ENCODE data around the gene ZBTB46. TPM values are rescaled to one million over a fixed set of nuclear protein-coding genes. Genes with fewer than 3 reads are reported as not detected.
"Not testable (repeated sequence)": the region's sequence is repeated elsewhere in the genome, so short reads cannot be mapped to it uniquely, and the experiment has no call there.

The ZBTB46 gene, protein sequence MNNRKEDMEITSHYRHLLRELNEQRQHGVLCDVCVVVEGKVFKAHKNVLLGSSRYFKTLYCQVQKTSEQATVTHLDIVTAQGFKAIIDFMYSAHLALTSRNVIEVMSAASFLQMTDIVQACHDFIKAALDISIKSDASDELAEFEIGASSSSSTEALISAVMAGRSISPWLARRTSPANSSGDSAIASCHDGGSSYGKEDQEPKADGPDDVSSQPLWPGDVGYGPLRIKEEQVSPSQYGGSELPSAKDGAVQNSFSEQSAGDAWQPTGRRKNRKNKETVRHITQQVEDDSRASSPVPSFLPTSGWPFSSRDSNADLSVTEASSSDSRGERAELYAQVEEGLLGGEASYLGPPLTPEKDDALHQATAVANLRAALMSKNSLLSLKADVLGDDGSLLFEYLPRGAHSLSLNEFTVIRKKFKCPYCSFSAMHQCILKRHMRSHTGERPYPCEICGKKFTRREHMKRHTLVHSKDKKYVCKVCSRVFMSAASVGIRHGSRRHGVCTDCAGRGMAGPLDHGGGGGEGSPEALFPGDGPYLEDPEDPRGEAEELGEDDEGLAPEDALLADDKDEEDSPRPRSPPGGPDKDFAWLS
- total RNA-seq (under 1 TPM; 0.20 to 0.95 (median 0.30) TPM), total RNA-seq (0 to 3.4 (median 1.3) reads per million in 29 experiments)
- total RNA-seq (2013) = 0.04 TPM

DNA sequence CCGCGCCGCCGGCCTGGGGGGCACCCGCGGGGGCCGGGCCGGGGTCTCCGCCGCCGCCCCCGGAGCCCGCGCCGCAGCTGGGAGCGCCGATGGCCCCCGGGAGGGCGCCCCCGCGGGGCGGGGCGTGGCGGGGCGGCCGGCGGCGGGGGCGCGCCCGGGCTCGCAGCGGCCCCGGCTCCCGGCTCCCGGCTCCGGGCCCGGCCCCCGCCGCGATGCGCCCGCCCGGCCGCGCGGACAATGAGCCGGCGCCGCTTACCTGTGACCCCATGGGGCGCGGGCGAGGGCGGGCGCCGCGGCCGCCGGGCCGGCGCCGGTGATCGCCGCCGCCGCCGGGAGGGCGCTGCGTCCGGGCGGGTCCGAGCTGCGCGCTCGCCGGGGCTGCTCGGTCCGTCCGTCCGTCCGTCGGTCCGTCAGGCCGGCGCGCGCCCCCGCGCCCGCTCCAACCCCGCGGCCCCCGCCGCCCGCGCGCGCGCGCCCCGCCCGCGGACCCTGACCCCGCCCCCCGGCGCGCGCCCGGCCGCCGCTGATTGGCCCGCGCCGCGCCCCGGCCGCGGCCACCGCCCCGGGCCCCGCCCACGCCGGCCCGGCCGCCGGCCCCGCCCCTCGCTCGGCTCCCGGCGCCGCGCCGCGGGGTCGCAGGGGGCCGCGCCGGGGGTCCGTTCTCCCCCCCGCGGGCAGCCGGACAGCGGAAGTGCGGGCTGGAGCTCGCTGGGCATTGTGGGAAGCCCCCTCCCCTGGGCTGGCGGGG lies at the start of gene ZBTB46:
Gene ZBTB46 (minus strand): TSS at position 424 of the 748 bp plus-strand sequence. CDS start 40,507 bp downstream, outside the sequence.
- H3K27me3 ChIP-seq (replicated peaks in 1 of 2; ENCODE audit: control insufficient read depth in 2 of 2, extremely low read depth in 1 of 2, insufficient read depth in 2 of 2, low read length in 1 of 2) = peaks cover 5 to 69% of the 10 kb centered on the region in 2 experiments
- Mint-ChIP-seq H3K4me3 (peak within 1 kb of the TSS; percentile 77 to 85 (median 85)), H3K27ac (no peak within 1 kb of the TSS), H3K36me3 (no peaks in the 10 kb centered on the region), H3K4me1 (peaks cover 9 to 11% (median 11%) of the 10 kb centered on the region in 3 donors), H3K9me3 (no peaks in the 10 kb centered on the region), H3K27me3 (peaks cover 22 to 49% of the 10 kb centered on the region in 2 donors)
- ATAC-seq (replicated peaks in 1 of 4) (peak in 2 of 4 experiments; percentile 43 to 62), DNase-seq (no peak)
- peaks cover 3 to 9% of the 10 kb centered on the region in 2 experiments for H3K4me1 ChIP-seq (ENCODE audit: control insufficient read depth in 1 of 2, extremely low read depth in 1 of 2, insufficient read depth in 2 of 2, low read length in 2 of 2)
- H3K9me3 ChIP-seq = no peaks in the 10 kb centered on the region
- POLR2A ChIA-PET = no interaction called here
- no peaks in the 10 kb centered on the region for H3K36me3 ChIP-seq (ENCODE audit: control insufficient read depth in 2 of 2, extremely low read depth in 1 of 2, insufficient read depth in 1 of 2, low read length in 1 of 2)
- peak within 1 kb of the TSS; percentile 11 to 64 for H3K4me3 ChIP-seq (ENCODE audit: control insufficient read depth in 1 of 2, extremely low read depth in 1 of 2, low read length in 1 of 2)
- H3K27ac ChIP-seq (ENCODE audit: low read length) = no peak within 1 kb of the TSS
- under 1% methylated on average over 147 of the region's 147 CpGs for WGBS (ENCODE audit: insufficient coverage)
- CTCF ChIA-PET = no interaction called here

DNA sequence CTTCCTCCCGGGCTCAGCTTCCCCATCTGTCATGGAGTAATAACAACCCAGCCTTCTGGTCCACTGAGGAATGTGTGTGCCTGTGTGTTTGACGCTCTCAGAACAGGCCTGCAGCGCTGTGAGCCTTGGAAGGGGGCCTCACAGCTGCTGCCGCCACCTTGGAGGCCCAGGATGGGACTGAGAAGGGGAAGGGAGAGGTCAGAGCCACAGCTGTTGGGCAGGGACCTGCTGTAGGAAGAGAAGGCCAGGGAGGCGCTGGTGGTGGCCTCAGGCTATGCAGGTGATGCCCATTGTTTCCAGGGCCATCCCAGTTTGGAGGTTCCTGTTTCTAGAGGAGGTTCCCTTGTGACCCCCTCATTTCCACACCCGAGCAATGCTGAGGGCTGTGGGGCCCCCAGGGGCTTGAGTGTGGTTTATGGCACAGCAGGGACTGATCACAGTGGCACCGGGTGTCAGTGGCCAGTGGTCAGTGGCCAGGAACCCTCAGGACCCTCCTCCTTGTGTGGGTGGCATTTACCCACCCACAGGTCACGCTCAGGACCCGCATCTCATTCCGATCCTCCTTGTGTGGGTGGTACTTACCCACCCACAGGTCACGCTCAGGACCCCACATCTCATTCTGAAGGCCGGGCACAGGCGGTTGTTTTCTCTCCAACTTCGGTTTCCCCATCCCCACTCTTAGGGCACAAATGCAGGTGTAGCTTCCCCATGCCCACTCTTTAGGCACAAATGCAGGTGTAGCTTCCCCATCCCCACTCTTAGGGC lies 48.0 kb upstream of the ZBTB46 start:
- no peak overlapping the region for H3K27ac Mint-ChIP-seq
- ChIA-PET CTCF (no interaction called here), POLR2A (no interaction called here)
- H3K4me3 ChIP-seq (ENCODE audit: control insufficient read depth in 1 of 2, extremely low read depth in 1 of 2, low read length in 1 of 2) = no peak overlapping the region
- 98% methylated on average over 12 of the region's 14 CpGs for WGBS (ENCODE audit: insufficient coverage)
- ATAC-seq (replicated peaks in 1 of 4) (no peak), DNase-seq (no peak)
- H3K27me3 ChIP-seq (replicated peaks in 1 of 2; ENCODE audit: control insufficient read depth in 2 of 2, extremely low read depth in 1 of 2, insufficient read depth in 2 of 2, low read length in 1 of 2) = no peaks in the 10 kb centered on the region
- no peaks in the 10 kb centered on the region for H3K9me3 ChIP-seq
- no peaks in the 10 kb centered on the region for H3K27me3 Mint-ChIP-seq
- H3K4me1 Mint-ChIP-seq = peaks cover 0 to 4% (median 0%) of the 10 kb centered on the region in 3 donors
- H3K4me1 ChIP-seq (ENCODE audit: control insufficient read depth in 1 of 2, extremely low read depth in 1 of 2, insufficient read depth in 2 of 2, low read length in 2 of 2) = no peaks in the 10 kb centered on the region
- H3K36me3 ChIP-seq (ENCODE audit: control insufficient read depth in 2 of 2, extremely low read depth in 1 of 2, insufficient read depth in 1 of 2, low read length in 1 of 2) = peaks cover 44 to 65% of the 10 kb centered on the region in 2 donors
- no peaks in the 10 kb centered on the region for H3K9me3 Mint-ChIP-seq
- peaks cover 20% of the 10 kb centered on the region for H3K36me3 Mint-ChIP-seq
- no peak overlapping the region for H3K27ac ChIP-seq (ENCODE audit: low read length)
- H3K4me3 Mint-ChIP-seq = no peak overlapping the region

DNA sequence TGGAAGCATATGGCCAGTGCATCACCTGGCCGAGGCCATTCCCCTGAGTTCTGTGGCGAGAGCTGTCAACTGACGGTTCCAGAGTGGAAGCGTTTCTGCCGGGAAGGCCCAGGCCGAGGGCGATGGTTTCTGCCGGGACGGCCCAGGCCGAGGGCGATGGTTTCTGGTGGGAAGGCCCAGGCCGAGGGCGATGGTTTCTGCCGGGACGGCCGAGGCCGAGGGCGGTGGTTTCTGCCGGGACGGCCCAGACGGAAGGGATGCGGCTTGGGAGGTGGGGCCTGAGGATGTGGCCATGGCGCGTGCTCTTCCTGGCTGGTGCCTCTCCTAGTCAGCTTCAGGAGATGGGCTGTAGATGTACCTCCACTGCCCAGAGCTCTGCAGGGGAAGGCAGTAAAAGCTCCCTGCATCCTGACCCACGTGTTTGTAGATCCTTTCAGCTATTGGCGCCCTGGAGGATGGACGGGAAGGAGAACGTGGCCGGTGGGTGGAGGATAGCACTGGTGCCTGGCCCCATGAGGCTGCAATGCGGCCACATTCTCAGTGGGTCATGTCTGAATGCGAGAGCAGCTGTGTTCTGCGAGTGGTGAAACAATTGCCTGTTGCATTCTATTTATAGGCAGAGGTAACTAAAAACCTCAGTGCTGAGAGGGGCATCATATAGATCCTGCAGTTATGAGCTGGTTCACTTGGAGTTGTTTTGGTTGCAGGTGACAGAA lies 46.8 kb upstream of the ZBTB46 start:
- ChIA-PET POLR2A (interaction anchor here in 1 of 2 donors (0.6 kb wide), 1 partner anchor 664 kb away, joined by 4 read pairs; no protein-coding TSS in a partner anchor), CTCF (interaction anchor here in 1 of 2 donors (0.8 kb wide), 1 partner anchor 13 kb away, joined by 3 read pairs; the partner anchor contains the start of gene TPD52L2)
- DNase-seq (no peak), ATAC-seq (replicated peaks in 1 of 4) (no peak)
- WGBS (ENCODE audit: insufficient coverage) = 96% methylated on average over 31 of the region's 32 CpGs
- Mint-ChIP-seq H3K4me3 (no peak overlapping the region), H3K27ac (no peak overlapping the region), H3K9me3 (no peaks in the 10 kb centered on the region), H3K4me1 (peaks cover 4% of the 10 kb centered on the region in 3 donors), H3K27me3 (no peaks in the 10 kb centered on the region), H3K36me3 (peaks cover 25% of the 10 kb centered on the region)
- Histone ChIP-seq H3K27ac (ENCODE audit: low read length) (no peak overlapping the region), H3K4me1 (ENCODE audit: control insufficient read depth in 1 of 2, extremely low read depth in 1 of 2, insufficient read depth in 2 of 2, low read length in 2 of 2) (peaks cover 0 to 4% of the 10 kb centered on the region in 2 experiments), H3K36me3 (ENCODE audit: control insufficient read depth in 2 of 2, extremely low read depth in 1 of 2, insufficient read depth in 1 of 2, low read length in 1 of 2) (peaks cover 40 to 62% of the 10 kb centered on the region in 2 donors), H3K27me3 (replicated peaks in 1 of 2; ENCODE audit: control insufficient read depth in 2 of 2, extremely low read depth in 1 of 2, insufficient read depth in 2 of 2, low read length in 1 of 2) (no peaks in the 10 kb centered on the region), H3K9me3 (no peaks in the 10 kb centered on the region), H3K4me3 (ENCODE audit: control insufficient read depth in 1 of 2, extremely low read depth in 1 of 2, low read length in 1 of 2) (no peak overlapping the region)

DNA sequence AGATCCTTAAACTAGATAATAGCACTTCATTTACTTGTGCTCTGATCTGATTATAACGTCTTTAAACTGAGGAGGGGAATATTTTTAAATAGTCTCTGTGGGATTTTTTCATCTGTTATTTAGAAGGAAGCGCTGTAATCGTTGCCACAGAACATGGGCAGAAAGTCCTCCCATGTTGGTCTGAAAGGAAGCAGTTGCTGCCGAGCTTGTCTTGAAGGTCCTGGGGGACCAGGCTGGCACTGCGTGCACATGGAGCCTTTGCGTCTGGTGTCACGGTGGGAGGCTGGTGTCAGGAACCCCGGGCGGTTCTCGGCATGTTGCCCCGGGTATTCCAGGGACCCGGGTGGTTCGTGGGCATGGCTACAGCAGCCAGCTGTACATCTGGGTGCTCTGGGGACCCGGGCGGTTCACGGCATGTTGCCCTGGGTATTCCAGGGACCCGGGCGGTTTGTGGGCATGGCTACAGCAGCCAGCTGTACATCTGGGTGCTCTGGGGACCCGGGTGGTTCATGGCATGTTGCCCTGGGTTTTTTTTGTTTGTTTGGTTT lies 45.5 kb upstream of the ZBTB46 start:
- ATAC-seq (replicated peaks in 1 of 4) (no peak), DNase-seq (no peak)
- no peaks in the 10 kb centered on the region for H3K9me3 Mint-ChIP-seq
- H3K27me3 Mint-ChIP-seq = no peaks in the 10 kb centered on the region
- POLR2A ChIA-PET = interaction anchor here in 1 of 2 donors (0.5 kb wide), 1 partner anchor 12 kb away, joined by 4 read pairs; the partner anchor contains the start of gene TPD52L2
- Histone ChIP-seq H3K9me3 (no peaks in the 10 kb centered on the region), H3K36me3 (ENCODE audit: control insufficient read depth in 2 of 2, extremely low read depth in 1 of 2, insufficient read depth in 1 of 2, low read length in 1 of 2) (peaks cover 30 to 59% of the 10 kb centered on the region in 2 donors), H3K27ac (ENCODE audit: low read length) (no peak overlapping the region), H3K27me3 (replicated peaks in 1 of 2; ENCODE audit: control insufficient read depth in 2 of 2, extremely low read depth in 1 of 2, insufficient read depth in 2 of 2, low read length in 1 of 2) (no peaks in the 10 kb centered on the region), H3K4me1 (ENCODE audit: control insufficient read depth in 1 of 2, extremely low read depth in 1 of 2, insufficient read depth in 2 of 2, low read length in 2 of 2) (peaks cover 0 to 4% of the 10 kb centered on the region in 2 experiments), H3K4me3 (ENCODE audit: control insufficient read depth in 1 of 2, extremely low read depth in 1 of 2, low read length in 1 of 2) (no peak overlapping the region)
- peaks cover 25% of the 10 kb centered on the region for H3K36me3 Mint-ChIP-seq
- H3K4me3 Mint-ChIP-seq = no peak overlapping the region
- CTCF ChIA-PET = no interaction called here
- H3K27ac Mint-ChIP-seq = no peak overlapping the region
- peaks cover 4 to 6% (median 6%) of the 10 kb centered on the region in 3 donors for H3K4me1 Mint-ChIP-seq
- 93% methylated on average over 17 of the region's 19 CpGs for WGBS (ENCODE audit: insufficient coverage)

DNA sequence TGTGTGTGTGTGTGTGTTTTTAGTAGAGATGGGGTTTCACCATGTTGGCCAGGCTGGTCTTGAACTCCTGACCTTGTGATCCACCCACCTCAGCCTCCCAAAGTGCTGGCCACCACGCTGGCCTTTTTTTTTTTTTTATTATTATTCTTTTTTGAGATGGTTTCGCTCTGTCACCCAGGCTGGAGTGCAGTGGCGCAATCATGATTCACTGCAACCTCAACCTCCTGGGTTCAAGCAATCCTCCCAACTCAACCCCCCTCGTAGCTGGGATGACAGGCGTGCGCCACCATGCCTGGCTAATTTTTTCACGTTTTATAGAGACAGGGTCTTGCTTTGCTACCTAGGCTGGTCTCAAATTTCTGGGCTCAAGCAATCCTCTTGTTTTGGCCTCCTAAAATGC lies 43.2 kb upstream of the ZBTB46 start:
- H3K36me3 Mint-ChIP-seq = peaks cover 29% of the 10 kb centered on the region

More for the DNA sequence above, 43.2 kb upstream of the ZBTB46 start:
- H3K4me3 ChIP-seq (ENCODE audit: control insufficient read depth in 1 of 2, extremely low read depth in 1 of 2, low read length in 1 of 2); H3K27ac ChIP-seq (ENCODE audit: low read length); ATAC-seq (replicated peaks in 1 of 4); H3K27ac Mint-ChIP-seq; H3K4me1 ChIP-seq (ENCODE audit: control insufficient read depth in 1 of 2, extremely low read depth in 1 of 2, insufficient read depth in 2 of 2, low read length in 2 of 2); CTCF ChIA-PET; H3K4me1 Mint-ChIP-seq; H3K27me3 Mint-ChIP-seq; H3K4me3 Mint-ChIP-seq; POLR2A ChIA-PET; H3K27me3 ChIP-seq (replicated peaks in 1 of 2; ENCODE audit: control insufficient read depth in 2 of 2, extremely low read depth in 1 of 2, insufficient read depth in 2 of 2, low read length in 1 of 2); H3K9me3 ChIP-seq; DNase-seq; H3K9me3 Mint-ChIP-seq: not testable (repeated sequence)
- WGBS (ENCODE audit: insufficient coverage) = 85% methylated on average over 5 of the region's 7 CpGs
- H3K36me3 ChIP-seq (ENCODE audit: control insufficient read depth in 2 of 2, extremely low read depth in 1 of 2, insufficient read depth in 1 of 2, low read length in 1 of 2) = peaks cover 28 to 71% of the 10 kb centered on the region in 2 donors
